ENCODE results near the gene HSPB3.
"Not testable (repeated sequence)": the region's sequence is repeated elsewhere in the genome, so short reads cannot be mapped to it uniquely, and the experiment has no call there.

HSPB3 gene

GRCh38 chr5:54457094-54457862, 1.8 kb downstream of the HSPB3 start:
- no peak for DNase-seq

- DNase-seq, result no peak
Observed at GRCh38 chr5:54458221-54458620, 2.7 kb downstream of the HSPB3 start.

- DNase-seq, result no peak
Observed at GRCh38 chr5:54460181-54460919, 4.9 kb downstream of the HSPB3 start.

- DNase-seq, result no peak
Observed at GRCh38 chr5:54462281-54462680, 6.8 kb downstream of the HSPB3 start.

- no peak for DNase-seq
Observed at GRCh38 chr5:54463713-54464112, 8.2 kb downstream of the HSPB3 start.

- no peak for DNase-seq
Observed at GRCh38 chr5:54469622-54470021, 14.1 kb downstream of the HSPB3 start.

- no peak for DNase-seq
Observed at GRCh38 chr5:54470128-54470527, 14.6 kb downstream of the HSPB3 start.

- DNase-seq, result no peak
Observed at GRCh38 chr5:54470677-54471076, 15.2 kb downstream of the HSPB3 start.

- DNase-seq, result no peak
Observed at GRCh38 chr5:54471398-54471797, 15.9 kb downstream of the HSPB3 start.

GRCh38 chr5:54476682-54477081, 21.2 kb downstream of the HSPB3 start:
- DNase-seq, result no peak

GRCh38 chr5:54477941-54478478, 22.5 kb downstream of the HSPB3 start:
- DNase-seq, result no peak

GRCh38 chr5:54480296-54480695, 24.8 kb downstream of the HSPB3 start:
- DNase-seq, result no peak

GRCh38 chr5:54484219-54484894, 28.9 kb downstream of the HSPB3 start:
- DNase-seq, result no peak

- not testable (repeated sequence) for DNase-seq
Observed at GRCh38 chr5:54485659-54486058, 30.2 kb downstream of the HSPB3 start.

- DNase-seq, result not testable (repeated sequence)
Observed at GRCh38 chr5:54489648-54489979, 34.1 kb downstream of the HSPB3 start.

- no peak for DNase-seq
Observed at GRCh38 chr5:54491326-54491725, 35.8 kb downstream of the HSPB3 start.

GRCh38 chr5:54492178-54492577, 36.7 kb downstream of the HSPB3 start:
- DNase-seq, result no peak

- DNase-seq, result no peak
Observed at GRCh38 chr5:54495027-54495426, 39.5 kb downstream of the HSPB3 start.

Measured in activated naive CD4-positive, alpha-beta T cell treated with anti-CD3 and anti-CD28 coated beads, Interleukin-2, amount 50 U/mL, for 16 hours (primary cell).